CD8-positive, alpha-beta memory T cell (primary cell): ENCODE data around the gene EPB41L5. TPM values are rescaled to one million over a fixed set of nuclear protein-coding genes. Genes with fewer than 3 reads are reported as not detected.
"Not testable (repeated sequence)": the region's sequence is repeated elsewhere in the genome, so short reads cannot be mapped to it uniquely, and the experiment has no call there.

Experiments used
- CTCF ChIA-PET: fragments of 350-600 bp; sonication (Branson Sonifier 250); formaldehyde crosslinking; loops from one replicate; lab custom pipeline; 2021; ENCODE audit warnings: antibody characterized with exemption; lab: Charles Lee
- POLR2A ChIA-PET: fragments of 350-600 bp; sonication (Branson Sonifier 250); formaldehyde crosslinking; loops from one replicate; lab custom pipeline; 2021; ENCODE audit warnings: antibody characterized with exemption; lab: Charles Lee
- DNase-seq, 5 donors: peaks; one replicate each; pipeline versions ENCODE4 v3.0.0 to v3.0.0-alpha.2; 2020 to 2022; ENCODE audit warnings: mixed read lengths in 1 of 5
- H3K27ac ChIP-seq: one replicate; pipeline ENCODE4 v1.7.0; 2013; ENCODE audit warnings: low read depth, mild to moderate bottlenecking, low read length, moderate library complexity
- H3K27me3 ChIP-seq: 2 replicates; pipeline ENCODE4 v1.7.0; 2013; ENCODE audit warnings: low read length, mild to moderate bottlenecking; ENCODE audit not compliant: insufficient read depth, poor library complexity, severe bottlenecking
- H3K36me3 ChIP-seq: 2 replicates; pipeline ENCODE4 v1.7.0; 2013; ENCODE audit warnings: mild to moderate bottlenecking, low read length, moderate library complexity; ENCODE audit not compliant: insufficient read depth
- H3K4me1 ChIP-seq: 2 replicates; pipeline ENCODE4 v1.7.0; 2013; ENCODE audit warnings: mild to moderate bottlenecking, low read length, moderate library complexity; ENCODE audit not compliant: insufficient read depth
- H3K4me3 ChIP-seq: 2 replicates; pipeline ENCODE4 v1.7.0; 2013; ENCODE audit warnings: mild to moderate bottlenecking, low read length
- H3K9me3 ChIP-seq: 2 replicates; pipeline ENCODE4 v1.7.0; 2013; ENCODE audit warnings: mild to moderate bottlenecking, low read length
- H3K27ac Mint-ChIP-seq, 8 donors: one replicate each; pipeline ENCODE4 v1.8.0; 2020 to 2021; ENCODE audit warnings: mixed read lengths in 8 of 8, mild to moderate bottlenecking in 6 of 8, inconsistent platforms in 3 of 8, moderate library complexity in 3 of 8
- H3K27me3 Mint-ChIP-seq, 2 donors: one replicate each; pipeline ENCODE4 v1.8.0; 2020 to 2021; ENCODE audit warnings: mixed read lengths in 2 of 2, mild to moderate bottlenecking in 1 of 2, moderate library complexity in 1 of 2
- H3K36me3 Mint-ChIP-seq, 3 donors: one replicate each; pipeline ENCODE4 v1.8.0; 2020 to 2021; ENCODE audit warnings: mixed read lengths in 3 of 3, inconsistent platforms in 1 of 3, mild to moderate bottlenecking in 1 of 3
- H3K4me1 Mint-ChIP-seq, 3 donors: one replicate each; pipeline ENCODE4 v1.8.0; 2020 to 2021; ENCODE audit warnings: mixed read lengths in 3 of 3, inconsistent platforms in 1 of 3, mild to moderate bottlenecking in 1 of 3
- H3K4me3 Mint-ChIP-seq, 7 donors: one replicate each; pipeline ENCODE4 v1.8.0; 2020 to 2021; ENCODE audit warnings: mixed read lengths in 7 of 7, mild to moderate bottlenecking in 6 of 7, moderate library complexity in 4 of 7, inconsistent platforms in 2 of 7
- H3K9me3 Mint-ChIP-seq, 5 donors: one replicate each; pipeline ENCODE4 v1.8.0; 2020 to 2022; ENCODE audit warnings: mixed read lengths in 5 of 5, mild to moderate bottlenecking in 3 of 5, moderate library complexity in 2 of 5, inconsistent platforms in 1 of 5
- polyA plus RNA-seq: library from polyadenylated mRNA; unstranded; fragments of 300-500 nt; fragmentation: Illumina TruSeq; gene quantifications from one replicate; pipeline ENCODE4 v1.2.3, GENCODE V29; 2021
- total RNA-seq, 2 experiments: library from RNA; stranded (reverse); gene quantifications; one replicate each; pipeline ENCODE4 v1.2.3, GENCODE V29; 2021

EPB41L5 gene
- total and polyA plus RNA-seq, 3 experiments from 2014 or later: 3.3 to 4.0 (median 3.8) TPM

GRCh38 chr2:120134263-120134662 is 121.4 kb downstream of the EPB41L5 start:
- Mint-ChIP-seq H3K27ac (no peak overlapping the region), H3K27me3 (peaks cover 4% of the 10 kb centered on the region in 2 donors), H3K4me1 (no peaks in the 10 kb centered on the region), H3K4me3 (no peak overlapping the region), H3K9me3 (peaks cover 10 to 20% (median 15%) of the 10 kb centered on the region in 5 donors), H3K36me3 (peaks cover 24 to 46% (median 24%) of the 10 kb centered on the region in 3 donors)
- no peak overlapping the region for H3K27ac ChIP-seq
- no peaks in the 10 kb centered on the region for H3K4me1 ChIP-seq
- H3K27me3 ChIP-seq: no peaks in the 10 kb centered on the region
- no peaks in the 10 kb centered on the region for H3K36me3 ChIP-seq
- no peaks in the 10 kb centered on the region for H3K9me3 ChIP-seq
- no peak for DNase-seq
- no peak overlapping the region for H3K4me3 ChIP-seq
- ChIA-PET CTCF (no interaction called here), POLR2A (no interaction called here)

DNA sequence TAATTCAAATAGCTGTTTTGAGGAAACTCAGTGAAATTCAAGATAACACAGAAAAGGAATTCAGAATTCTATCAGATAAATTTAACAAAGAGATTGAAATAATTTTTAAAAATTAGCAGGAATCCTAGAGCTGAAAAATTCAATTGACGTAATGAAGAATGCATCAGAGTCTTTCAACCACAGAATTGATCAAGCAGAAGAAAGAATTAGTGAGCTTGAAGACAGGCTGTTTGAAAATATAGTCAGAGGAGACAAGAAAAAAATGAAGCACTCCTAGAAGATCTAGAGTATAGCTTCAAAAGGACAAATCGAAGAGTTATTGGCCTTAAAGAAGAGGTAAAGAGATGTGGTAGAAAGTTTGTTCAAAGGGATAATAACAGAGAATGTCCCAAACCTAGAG is 122.1 kb downstream of the EPB41L5 start:
- CTCF ChIA-PET, H3K27me3 Mint-ChIP-seq, DNase-seq, H3K27me3 ChIP-seq, H3K4me1 ChIP-seq, H3K4me3 ChIP-seq, H3K9me3 ChIP-seq, H3K4me3 Mint-ChIP-seq, H3K27ac ChIP-seq, H3K27ac Mint-ChIP-seq, H3K36me3 ChIP-seq, POLR2A ChIA-PET, H3K4me1 Mint-ChIP-seq: not testable (repeated sequence)
- peaks cover 22 to 46% (median 23%) of the 10 kb centered on the region in 3 donors for H3K36me3 Mint-ChIP-seq
- peaks cover 10 to 20% (median 15%) of the 10 kb centered on the region in 5 donors for H3K9me3 Mint-ChIP-seq

GRCh38 chr2:120140866-120141265 is 128.0 kb downstream of the EPB41L5 start:
- Mint-ChIP-seq H3K27me3 (no peaks in the 10 kb centered on the region), H3K4me3 (no peak overlapping the region), H3K27ac (no peak overlapping the region), H3K36me3 (peaks cover 2 to 10% (median 2%) of the 10 kb centered on the region in 3 donors), H3K4me1 (no peaks in the 10 kb centered on the region), H3K9me3 (peaks cover 0 to 2% (median 0%) of the 10 kb centered on the region in 5 donors)
- H3K36me3 ChIP-seq: no peaks in the 10 kb centered on the region
- POLR2A ChIA-PET: no interaction called here
- H3K27me3 ChIP-seq: no peaks in the 10 kb centered on the region
- H3K9me3 ChIP-seq: no peaks in the 10 kb centered on the region
- no peaks in the 10 kb centered on the region for H3K4me1 ChIP-seq
- CTCF ChIA-PET: no interaction called here
- DNase-seq: no peak
- H3K4me3 ChIP-seq: no peak overlapping the region
- no peak overlapping the region for H3K27ac ChIP-seq

DNA sequence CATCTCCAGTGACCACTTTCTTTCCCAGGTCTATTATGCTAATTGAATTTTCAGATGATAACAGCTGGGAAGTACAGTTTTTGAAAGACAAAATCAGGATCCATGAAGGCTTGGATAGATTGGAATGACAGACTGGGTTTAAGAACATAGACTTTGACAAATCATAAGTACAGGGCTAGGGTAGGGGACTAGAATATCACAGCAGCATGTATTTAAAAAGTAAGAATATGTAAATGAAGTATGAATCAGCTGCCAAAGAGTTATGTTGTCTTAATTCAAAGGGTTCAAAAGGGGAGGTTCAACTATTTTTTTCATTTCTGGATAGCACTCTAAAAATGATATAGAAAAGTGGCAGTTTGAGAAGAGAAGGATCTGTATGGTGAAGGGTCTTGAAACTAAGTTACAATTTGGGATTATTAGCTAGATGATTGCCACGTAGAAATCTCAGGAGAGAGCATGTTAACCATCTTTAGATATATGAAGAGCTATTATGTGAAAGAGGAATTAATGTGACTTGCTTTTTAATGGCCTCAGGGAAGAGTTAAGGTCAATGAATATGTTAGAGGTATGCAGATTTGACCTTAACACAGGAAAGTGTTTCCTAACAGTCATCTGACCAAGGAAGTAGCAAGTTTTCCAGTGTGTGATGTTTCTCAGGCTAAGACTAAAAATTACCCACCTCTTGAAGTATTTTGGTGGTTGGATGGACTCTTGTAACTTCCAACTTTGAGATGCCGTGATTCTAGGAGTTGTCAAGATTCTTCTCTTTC is 128.6 kb downstream of the EPB41L5 start:
- Histone ChIP-seq H3K27ac (no peak overlapping the region), H3K36me3 (no peaks in the 10 kb centered on the region), H3K4me1 (no peaks in the 10 kb centered on the region), H3K4me3 (no peak overlapping the region), H3K9me3 (no peaks in the 10 kb centered on the region), H3K27me3 (no peaks in the 10 kb centered on the region)
- CTCF ChIA-PET: no interaction called here
- Mint-ChIP-seq H3K36me3 (peaks cover 2 to 6% (median 5%) of the 10 kb centered on the region in 3 donors), H3K27me3 (no peaks in the 10 kb centered on the region), H3K4me3 (no peak overlapping the region), H3K4me1 (no peaks in the 10 kb centered on the region), H3K9me3 (peaks cover 0 to 2% (median 0%) of the 10 kb centered on the region in 5 donors), H3K27ac (no peak overlapping the region)
- DNase-seq: no peak
- POLR2A ChIA-PET: no interaction called here

- Mint-ChIP-seq H3K9me3 (no peaks in the 10 kb centered on the region), H3K4me1 (no peaks in the 10 kb centered on the region), H3K27ac (no peak overlapping the region), H3K27me3 (no peaks in the 10 kb centered on the region), H3K4me3 (no peak overlapping the region), H3K36me3 (peaks cover 0 to 6% (median 2%) of the 10 kb centered on the region in 3 donors)
- H3K27ac ChIP-seq: no peak overlapping the region
- H3K4me3 ChIP-seq: no peak overlapping the region
- ChIA-PET POLR2A (no interaction called here), CTCF (no interaction called here)
- H3K9me3 ChIP-seq: no peaks in the 10 kb centered on the region
- no peaks in the 10 kb centered on the region for H3K36me3 ChIP-seq
- no peaks in the 10 kb centered on the region for H3K4me1 ChIP-seq
- H3K27me3 ChIP-seq: no peaks in the 10 kb centered on the region
- no peak for DNase-seq
Measured at GRCh38 chr2:120142528-120143219, 129.8 kb downstream of the EPB41L5 start.

GRCh38 chr2:120148229-120148628 is 135.4 kb downstream of the EPB41L5 start:
- Mint-ChIP-seq H3K4me3 (no peak overlapping the region), H3K9me3 (peaks cover 6 to 19% (median 11%) of the 10 kb centered on the region in 5 donors), H3K4me1 (no peaks in the 10 kb centered on the region), H3K36me3 (peaks cover 6 to 30% (median 28%) of the 10 kb centered on the region in 3 donors), H3K27me3 (no peaks in the 10 kb centered on the region), H3K27ac (no peak overlapping the region)
- Histone ChIP-seq H3K9me3 (no peaks in the 10 kb centered on the region), H3K27ac (no peak overlapping the region), H3K27me3 (no peaks in the 10 kb centered on the region), H3K4me1 (no peaks in the 10 kb centered on the region), H3K4me3 (no peak overlapping the region), H3K36me3 (no peaks in the 10 kb centered on the region)
- POLR2A ChIA-PET: no interaction called here
- CTCF ChIA-PET: no interaction called here
- DNase-seq: no peak

GRCh38 chr2:120148669-120149068 is 135.8 kb downstream of the EPB41L5 start:
- Mint-ChIP-seq H3K4me1 (no peaks in the 10 kb centered on the region), H3K27ac (no peak overlapping the region), H3K27me3 (no peaks in the 10 kb centered on the region), H3K9me3 (peaks cover 6 to 19% (median 11%) of the 10 kb centered on the region in 5 donors), H3K4me3 (no peak overlapping the region), H3K36me3 (peaks cover 6 to 33% (median 32%) of the 10 kb centered on the region in 3 donors)
- CTCF ChIA-PET: no interaction called here
- Histone ChIP-seq H3K9me3 (no peaks in the 10 kb centered on the region), H3K4me3 (no peak overlapping the region), H3K27me3 (no peaks in the 10 kb centered on the region), H3K4me1 (no peaks in the 10 kb centered on the region), H3K36me3 (no peaks in the 10 kb centered on the region), H3K27ac (no peak overlapping the region)
- DNase-seq: no peak
- POLR2A ChIA-PET: no interaction called here

- Mint-ChIP-seq H3K4me3 (no peak overlapping the region), H3K9me3 (peaks cover 6 to 19% (median 13%) of the 10 kb centered on the region in 5 donors), H3K36me3 (peaks cover 4 to 36% (median 31%) of the 10 kb centered on the region in 3 donors), H3K4me1 (no peaks in the 10 kb centered on the region), H3K27me3 (no peaks in the 10 kb centered on the region), H3K27ac (no peak overlapping the region)
- ChIA-PET POLR2A (no interaction called here), CTCF (no interaction called here)
- H3K36me3 ChIP-seq: no peaks in the 10 kb centered on the region
- no peaks in the 10 kb centered on the region for H3K4me1 ChIP-seq
- no peaks in the 10 kb centered on the region for H3K27me3 ChIP-seq
- H3K4me3 ChIP-seq: no peak overlapping the region
- H3K27ac ChIP-seq: no peak overlapping the region
- DNase-seq: no peak
- no peaks in the 10 kb centered on the region for H3K9me3 ChIP-seq
Measured at GRCh38 chr2:120149406-120149805, 136.5 kb downstream of the EPB41L5 start.
